Kidney (tissue), 14 donors: ENCODE measurements around the gene SLC7A9. TPM values are rescaled to one million over a fixed set of nuclear protein-coding genes. Genes with fewer than 3 reads are reported as not detected.

Source experiments
- DNase-seq, 5 donors: peaks; one replicate each; pipeline ENCODE4 v3.0.0-alpha.2; 2013 to 2020
- FAIRE-seq: peaks from 2 replicates; lab custom pipeline; 2012; peaks lifted over from hg19 to GRCh38; lab: Jason Lieb, UNC
- H3K27ac ChIP-seq, 2 donors: one replicate each; pipeline ENCODE4 v1.7.0; 2013; ENCODE audit warnings: low read depth in 2 of 2, low read length in 2 of 2, inconsistent platforms in 1 of 2
- H3K27me3 ChIP-seq: one replicate; pipeline ENCODE4 v1.7.1; 2013; ENCODE audit warnings: low read length, inconsistent platforms; ENCODE audit not compliant: control insufficient read depth, insufficient read depth
- H3K36me3 ChIP-seq, 3 donors: one replicate each; pipeline versions ENCODE4 v1.7.0 to v1.7.1; 2013; ENCODE audit warnings: low read length in 3 of 3, control low read depth in 1 of 3, inconsistent platforms in 1 of 3; ENCODE audit not compliant: insufficient read depth in 3 of 3, control insufficient read depth in 2 of 3
- H3K4me1 ChIP-seq, 3 donors: one replicate each; pipeline versions ENCODE4 v1.7.0 to v1.7.1; 2013; ENCODE audit warnings: low read length in 3 of 3, inconsistent platforms in 1 of 3, low read depth in 1 of 3; ENCODE audit not compliant: control insufficient read depth in 2 of 3, insufficient read depth in 2 of 3
- H3K4me3 ChIP-seq, 3 donors: one replicate each; pipeline versions ENCODE4 v1.7.0 to v1.8.1; 2013; ENCODE audit warnings: low read length in 3 of 3, control low read depth in 1 of 3, inconsistent platforms in 1 of 3
- H3K9ac ChIP-seq, 3 donors: one replicate each; pipeline versions ENCODE4 v1.7.0 to v1.7.1; 2013; ENCODE audit warnings: low read length in 3 of 3, control low read depth in 1 of 3, inconsistent platforms in 1 of 3
- H3K9me3 ChIP-seq, 3 donors: one replicate each; pipeline versions ENCODE4 v1.7.0 to v1.7.1; 2013; ENCODE audit warnings: low read length in 3 of 3, control low read depth in 1 of 3, inconsistent platforms in 1 of 3; ENCODE audit not compliant: control insufficient read depth in 2 of 3, insufficient read depth in 1 of 3
- intact Hi-C: fragments of 100-400 bp; cut with DNase I; formaldehyde crosslinking; loops from one replicate; pipeline ENCODE4 v1.11.1; 2022
- polyA plus RNA-seq: library from polyadenylated mRNA; stranded (reverse); fragments of 350-450 nt; fragmentation: Illumina TruSeq; extraction: RNeasy Lipid Tissue Mini Kit (QIAGEN cat#74804); gene quantifications from one replicate; pipeline ENCODE4 v1.2.3, GENCODE V29; 2014; ENCODE audit warnings: low read depth, low replicate concordance; ENCODE audit not compliant: insufficient read depth
- total RNA-seq: library from RNA; stranded (reverse); fragmentation: NEBNext Ultra II Directional; extraction: Animal tissue kit (Norgen Biotek cat#: 25700); gene quantifications from one replicate; pipeline ENCODE4 v1.2.1, GENCODE V29; 2021
- TF ChIP-seq, protein P1 (sequence below): IDR thresholded peaks from 3 replicates; pipeline ENCODE4 v1.5.1; 2012; ENCODE audit warnings: mild to moderate bottlenecking, moderate library complexity, borderline replicate concordance; ENCODE audit not compliant: insufficient read depth; ENCODE audit errors: extremely low read depth
- donor health status: control.
- donor health status: control.
- donor health status: control.
- donor health status: control.
- donor health status: control.
- donor health status: DM: yes; HTN: yes; CAD: no.
- donor health status: Normal renal cell carcinoma (clear cell type).

Gene SLC7A9
- total and polyA plus RNA-seq, 2 donors from 2014 or later = 2.6 to 40.0 TPM

DNA sequence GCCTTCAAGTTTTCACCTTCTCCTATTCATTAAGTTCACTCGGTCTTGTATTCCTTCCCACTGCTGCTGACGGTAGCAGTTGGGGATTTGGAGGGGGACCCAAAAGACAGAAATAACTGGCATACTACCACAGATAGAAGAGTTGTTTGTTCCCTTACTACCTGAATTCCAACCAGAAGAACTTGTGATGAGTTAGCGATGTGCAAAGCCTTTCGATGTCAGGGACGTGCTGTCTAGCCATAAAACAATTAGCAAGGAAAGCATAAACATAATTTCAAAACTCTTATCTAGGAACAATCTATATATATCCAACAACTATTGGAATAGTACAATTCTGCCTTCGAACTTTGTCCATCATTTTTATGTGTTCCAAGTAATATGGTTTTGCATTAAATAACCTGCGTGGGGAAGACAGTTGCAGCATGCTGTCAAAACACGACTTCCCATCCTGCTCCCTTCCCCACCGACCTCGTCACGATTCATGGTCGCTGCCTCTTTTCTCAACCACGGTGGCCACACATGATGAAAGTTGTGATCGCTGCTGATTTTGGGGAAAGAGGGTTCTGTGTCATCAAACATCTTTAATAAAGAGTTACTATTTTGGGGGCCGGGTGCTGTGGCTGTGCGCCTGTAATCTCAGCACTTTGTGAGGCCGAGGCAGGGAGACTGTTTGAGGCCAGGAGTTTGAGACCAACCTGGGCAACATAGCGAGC is 3.8 kb upstream of the SLC7A9 start:
- TF ChIP-seq, protein P1, sequence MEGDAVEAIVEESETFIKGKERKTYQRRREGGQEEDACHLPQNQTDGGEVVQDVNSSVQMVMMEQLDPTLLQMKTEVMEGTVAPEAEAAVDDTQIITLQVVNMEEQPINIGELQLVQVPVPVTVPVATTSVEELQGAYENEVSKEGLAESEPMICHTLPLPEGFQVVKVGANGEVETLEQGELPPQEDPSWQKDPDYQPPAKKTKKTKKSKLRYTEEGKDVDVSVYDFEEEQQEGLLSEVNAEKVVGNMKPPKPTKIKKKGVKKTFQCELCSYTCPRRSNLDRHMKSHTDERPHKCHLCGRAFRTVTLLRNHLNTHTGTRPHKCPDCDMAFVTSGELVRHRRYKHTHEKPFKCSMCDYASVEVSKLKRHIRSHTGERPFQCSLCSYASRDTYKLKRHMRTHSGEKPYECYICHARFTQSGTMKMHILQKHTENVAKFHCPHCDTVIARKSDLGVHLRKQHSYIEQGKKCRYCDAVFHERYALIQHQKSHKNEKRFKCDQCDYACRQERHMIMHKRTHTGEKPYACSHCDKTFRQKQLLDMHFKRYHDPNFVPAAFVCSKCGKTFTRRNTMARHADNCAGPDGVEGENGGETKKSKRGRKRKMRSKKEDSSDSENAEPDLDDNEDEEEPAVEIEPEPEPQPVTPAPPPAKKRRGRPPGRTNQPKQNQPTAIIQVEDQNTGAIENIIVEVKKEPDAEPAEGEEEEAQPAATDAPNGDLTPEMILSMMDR = no peak
- Histone ChIP-seq H3K36me3 (no peaks in the 10 kb centered on the region), H3K27ac (no peak overlapping the region), H3K4me1 (peaks cover 0 to 8% (median 0%) of the 10 kb centered on the region in 3 donors), H3K27me3 (no peaks in the 10 kb centered on the region), H3K9ac (no peak overlapping the region), H3K4me3 (no peak overlapping the region), H3K9me3 (no peaks in the 10 kb centered on the region)
- DNase-seq (no peak), FAIRE-seq (no peak)
- intact Hi-C loops = no loop called here

DNA sequence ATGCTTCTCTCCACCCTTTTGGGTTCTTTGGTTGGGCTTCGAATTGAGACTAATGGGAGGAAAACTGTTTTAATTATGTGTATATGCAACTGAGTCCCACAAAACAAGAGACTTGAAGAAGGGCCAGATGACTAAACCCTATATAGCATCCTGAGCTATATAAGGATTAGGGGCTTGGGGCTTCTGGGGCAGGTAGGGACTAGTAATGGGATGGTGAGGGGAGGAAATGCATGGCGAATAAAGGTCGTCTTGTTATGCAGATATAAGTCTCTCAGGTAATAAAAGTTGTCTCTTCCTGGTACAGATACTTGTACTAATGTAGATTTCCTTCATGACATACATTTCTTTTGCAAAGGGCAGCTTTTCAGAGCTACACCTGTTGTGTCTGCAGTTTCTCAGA is 2.8 kb upstream of the SLC7A9 start:
- Histone ChIP-seq H3K4me1 (peaks cover 0 to 8% (median 0%) of the 10 kb centered on the region in 3 donors), H3K36me3 (no peaks in the 10 kb centered on the region), H3K27ac (no peak overlapping the region), H3K4me3 (no peak overlapping the region), H3K9ac (no peak overlapping the region), H3K9me3 (no peaks in the 10 kb centered on the region), H3K27me3 (no peaks in the 10 kb centered on the region)
- FAIRE-seq = no peak
- intact Hi-C loops = no loop called here
- TF ChIP-seq, protein P1 = no peak
- DNase-seq = no peak

DNA sequence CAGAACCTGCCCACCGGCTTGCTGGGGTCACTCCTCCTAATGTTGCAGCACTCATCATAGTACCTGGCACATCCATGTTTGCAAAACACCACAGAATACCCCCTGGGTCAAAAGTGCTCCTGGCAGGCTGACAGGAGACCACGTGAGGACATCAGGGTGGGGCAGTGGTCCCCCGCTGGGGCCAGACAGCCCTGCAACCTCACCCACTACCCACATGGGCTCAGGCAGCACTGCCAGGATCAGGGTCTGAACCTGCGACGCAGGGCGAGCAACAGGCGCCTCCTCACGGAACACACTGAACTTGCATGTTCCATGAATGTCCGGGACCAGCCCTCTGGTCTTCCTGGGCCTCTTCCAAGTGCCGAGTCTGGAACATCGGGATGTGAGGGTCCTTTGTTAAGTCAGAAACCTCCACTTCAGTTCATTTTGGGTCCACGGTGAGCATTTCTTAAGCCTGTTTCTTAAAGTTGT is 1.4 kb upstream of the SLC7A9 start:
- FAIRE-seq = no peak
- Histone ChIP-seq H3K4me1 (peaks cover 0 to 8% (median 0%) of the 10 kb centered on the region in 3 donors), H3K27ac (peak overlapping the region; percentile 78 to 79), H3K9ac (peak overlapping the region in 1 of 3 donors; percentile 58), H3K9me3 (no peaks in the 10 kb centered on the region), H3K4me3 (no peak overlapping the region), H3K27me3 (no peaks in the 10 kb centered on the region), H3K36me3 (no peaks in the 10 kb centered on the region)
- intact Hi-C loops = no loop called here
- DNase-seq = no peak
- TF ChIP-seq, protein P1 = peak; percentile 19
